H1 (cell line): Measurements from ENCODE around the gene STARD8.
A peak's percentile ranks its signal among the peaks of the same experiment; 100 is the strongest.

Experiments used
- CHD2 ChIP-seq: IDR thresholded peaks from 2 replicates; pipeline ENCODE4 v1.6.1; 2012; ENCODE audit warnings: low read length, improper control_type of control experiment
- CREB1 ChIP-seq: IDR thresholded peaks from 2 replicates; pipeline ENCODE4 v1.6.1; 2012; ENCODE audit warnings: inconsistent platforms
- CTCF ChIP-seq, 3 experiments: IDR thresholded peaks; 1 replicate in 2 of 3; 2 replicates in 1 of 3; pipeline versions ENCODE4 v1.5.1 to v1.6.1; 2011; ENCODE audit warnings: low read length in 3 of 3, mild to moderate bottlenecking in 3 of 3, inconsistent platforms in 2 of 3, low read depth in 1 of 3, moderate library complexity in 1 of 3; ENCODE audit not compliant: insufficient read depth in 1 of 3; ENCODE audit errors: control extremely low read depth in 1 of 3
- HDAC6 ChIP-seq: IDR thresholded peaks from one replicate; pipeline ENCODE4 v1.7.1; 2012; ENCODE audit warnings: low read depth, mild to moderate bottlenecking, inconsistent platforms, low read length, moderate library complexity
- KDM1A ChIP-seq: fragments of 200-600, 300-600 bp; sonication (generic); IDR thresholded peaks from 2 replicates; pipeline ENCODE4 v1.7.1; 2016; ENCODE audit warnings: mild to moderate bottlenecking, low read length, borderline replicate concordance
- POLR2A ChIP-seq, 2 experiments: IDR thresholded peaks; 1 replicate in 1 of 2; 2 replicates in 1 of 2; pipeline ENCODE4 v1.6.1; 2011; ENCODE audit warnings: low read depth in 2 of 2, low read length in 2 of 2, mild to moderate bottlenecking in 2 of 2; ENCODE audit errors: control extremely low read depth in 1 of 2
- POLR2AphosphoS5 ChIP-seq: IDR thresholded peaks from 2 replicates; pipeline ENCODE4 v1.6.1; 2011; ENCODE audit warnings: low read depth, low read length
- RAD21 ChIP-seq, 2 experiments: IDR thresholded peaks in 1 of 2; conservative IDR thresholded peaks in 1 of 2; 2 replicates each; pipeline ENCODE4 v1.6.1; 2011; ENCODE audit warnings: low read depth in 2 of 2, low read length in 2 of 2, improper control_type of control experiment in 1 of 2, inconsistent platforms in 1 of 2, mild to moderate bottlenecking in 1 of 2, moderate library complexity in 1 of 2
- RFX5 ChIP-seq: IDR thresholded peaks from 2 replicates; pipeline ENCODE4 v1.6.1; 2011; ENCODE audit warnings: low read depth, low read length, improper control_type of control experiment, borderline replicate concordance
- TAF1 ChIP-seq: IDR thresholded peaks from 2 replicates; pipeline ENCODE4 v1.6.1; 2011; ENCODE audit warnings: mild to moderate bottlenecking, low read depth, low read length
- USF2 ChIP-seq: IDR thresholded peaks from 2 replicates; pipeline ENCODE4 v1.6.1; 2011; ENCODE audit warnings: low read length, improper control_type of control experiment

- TF ChIP-seq CTCF (IDR thresholded peaks at IDR 0.05; ENCODE audit: control extremely low read depth in 1 of 3, insufficient read depth in 1 of 3, low read depth in 1 of 3, low read length in 3 of 3) (0 out of 4 replicates have a peak, but pooled peaks of 1 of the 3 experiments have one; percentile 14), RFX5 (no peak), KDM1A (no peak), CREB1 (no peak), USF2 (no peak), HDAC6 (no peak), POLR2A (IDR thresholded peaks at IDR 0.05; ENCODE audit: control extremely low read depth in 1 of 2, low read depth in 2 of 2, low read length in 2 of 2) (no peak), TAF1 (no peak), RAD21 (IDR thresholded peaks at IDR 0.05 in 1 of 2, conservative IDR thresholded peaks at IDR 0.05 in 1 of 2; ENCODE audit: low read depth in 2 of 2, low read length in 2 of 2) (peak in 1 of 2 experiments; percentile 5; a peak in 1 of 4 replicates), POLR2AphosphoS5 (no peak), CHD2 (no peak)
Observed at GRCh38 chrX:68698942-68699341, 51.5 kb downstream of the STARD8 start.
